ENCODE results near the gene CLCN6.

CLCN6 gene

GRCh38 chr1:11779715-11780379, 26.1 kb upstream of the CLCN6 start:
- DNase-seq (ENCODE audit: low read depth in 4 of 4, low spot score in 1 of 4), result no peak

DNA sequence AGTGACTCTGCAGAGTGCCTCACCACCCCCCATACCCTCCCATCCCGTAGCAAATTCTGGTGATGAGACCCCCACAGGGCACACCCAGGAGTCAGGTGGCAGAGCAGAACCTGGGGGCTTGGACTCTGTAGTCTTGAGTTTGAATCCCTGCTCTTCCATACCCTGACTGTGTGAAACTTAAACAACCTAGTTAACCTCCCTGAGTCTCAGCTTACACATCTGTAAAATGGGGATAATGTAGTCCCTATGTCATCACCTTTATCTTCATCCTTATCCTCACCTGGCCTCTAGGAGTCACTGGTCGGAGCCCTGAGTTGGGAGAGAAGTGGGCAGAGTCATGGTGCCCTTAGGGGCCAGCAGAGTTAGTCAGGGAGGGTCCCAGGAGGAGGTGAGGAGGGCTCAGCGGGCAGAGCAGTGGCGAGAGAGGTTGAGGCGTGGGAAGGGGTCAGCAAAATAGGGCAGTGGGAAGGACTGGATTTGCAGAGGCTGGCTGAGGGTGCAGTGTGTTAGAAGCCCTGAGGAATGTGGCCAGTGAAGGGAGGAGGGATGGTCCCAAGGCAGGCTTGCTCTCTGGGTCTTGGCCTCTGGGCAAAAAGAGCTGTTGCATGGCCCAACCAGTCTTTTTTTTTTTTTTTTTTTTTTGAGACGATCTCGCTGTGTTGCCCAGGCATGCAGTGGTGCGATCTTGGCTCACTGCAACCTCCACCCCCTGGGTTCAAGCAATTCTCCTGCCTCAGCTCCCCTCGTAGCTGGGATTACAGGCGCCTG, 25.4 kb upstream of the CLCN6 start:
- no peak for DNase-seq (ENCODE audit: low read depth in 4 of 4, low spot score in 1 of 4)

GRCh38 chr1:11781297-11781696, 24.7 kb upstream of the CLCN6 start:
- DNase-seq (ENCODE audit: low read depth in 4 of 4, low spot score in 1 of 4), result no peak

DNA sequence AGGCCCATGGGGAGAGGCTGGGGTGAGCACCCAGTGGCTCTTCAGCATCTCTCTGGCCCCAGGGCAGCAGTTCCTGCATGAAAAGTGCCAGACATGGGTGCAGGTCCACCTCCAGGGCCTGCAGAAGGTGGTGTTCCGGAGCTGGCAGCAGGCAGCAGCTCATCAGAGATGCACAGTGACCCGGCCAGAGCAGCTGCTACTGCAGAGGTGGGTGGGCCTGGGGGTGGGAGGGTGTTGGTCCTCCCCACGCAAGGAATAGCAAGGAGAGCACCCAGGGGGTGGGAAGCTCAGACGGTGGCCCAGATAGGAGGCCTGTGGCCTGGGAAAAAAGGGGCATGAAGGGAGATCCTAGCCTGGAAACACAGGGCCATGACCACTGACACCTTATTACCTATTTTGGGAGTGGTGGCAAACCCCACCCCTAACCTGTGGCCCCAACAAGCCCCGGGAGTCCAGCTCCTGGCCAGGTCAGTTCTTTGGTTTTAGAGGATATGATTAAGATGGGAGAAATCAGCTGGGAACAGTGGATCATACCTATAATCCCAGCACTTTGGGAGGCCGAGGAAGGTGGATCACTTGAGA, 23.8 kb upstream of the CLCN6 start:
- DNase-seq (ENCODE audit: low read depth in 4 of 4, low spot score in 1 of 4), result no peak

GRCh38 chr1:11783556-11783955, 22.4 kb upstream of the CLCN6 start:
- no peak for DNase-seq (ENCODE audit: low read depth in 4 of 4, low spot score in 1 of 4)

DNA sequence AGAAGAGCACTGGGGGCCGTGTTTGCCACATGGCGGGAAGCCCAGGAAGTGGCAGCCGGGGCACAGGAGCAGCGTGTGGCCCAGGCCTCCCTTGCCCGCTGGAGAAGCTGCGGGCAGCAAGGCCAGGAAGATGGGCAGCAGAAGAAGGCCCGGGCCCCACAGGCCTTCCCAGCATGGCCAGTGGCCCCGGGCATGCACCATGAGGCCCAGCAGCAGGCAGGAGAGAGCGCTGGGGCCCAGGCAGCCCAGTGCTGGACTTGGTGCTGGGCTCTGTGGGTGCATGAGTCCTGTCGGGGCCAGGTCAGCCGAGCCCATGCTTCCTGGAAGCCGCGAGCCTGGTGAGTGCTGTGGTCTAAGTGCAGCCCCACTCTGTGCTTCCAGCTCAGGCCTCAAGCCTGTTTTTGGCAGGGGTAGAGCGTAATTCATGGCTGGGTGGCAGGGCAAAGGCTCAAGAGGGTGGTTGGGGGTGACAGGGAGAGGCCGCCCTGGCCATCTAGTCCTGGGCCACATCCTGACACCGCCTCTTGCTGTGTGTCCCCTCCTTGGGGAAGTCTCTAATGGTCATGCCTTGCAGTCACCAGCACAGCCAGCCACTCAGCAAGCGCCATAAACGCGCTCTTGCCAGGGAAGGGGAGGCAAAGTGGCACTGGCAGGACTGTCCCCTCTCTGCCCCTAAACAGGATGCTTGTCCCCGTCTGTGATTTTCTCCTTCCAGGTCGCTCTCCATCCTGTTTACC, 21.6 kb upstream of the CLCN6 start:
- no peak for DNase-seq (ENCODE audit: low read depth in 4 of 4, low spot score in 1 of 4)

- no peak for DNase-seq (ENCODE audit: low read depth in 4 of 4, low spot score in 1 of 4)
Observed at GRCh38 chr1:11784993-11785769, 20.8 kb upstream of the CLCN6 start.

GRCh38 chr1:11786168-11786567, 19.8 kb upstream of the CLCN6 start:
- no peak for DNase-seq (ENCODE audit: low read depth in 4 of 4, low spot score in 1 of 4)

DNA sequence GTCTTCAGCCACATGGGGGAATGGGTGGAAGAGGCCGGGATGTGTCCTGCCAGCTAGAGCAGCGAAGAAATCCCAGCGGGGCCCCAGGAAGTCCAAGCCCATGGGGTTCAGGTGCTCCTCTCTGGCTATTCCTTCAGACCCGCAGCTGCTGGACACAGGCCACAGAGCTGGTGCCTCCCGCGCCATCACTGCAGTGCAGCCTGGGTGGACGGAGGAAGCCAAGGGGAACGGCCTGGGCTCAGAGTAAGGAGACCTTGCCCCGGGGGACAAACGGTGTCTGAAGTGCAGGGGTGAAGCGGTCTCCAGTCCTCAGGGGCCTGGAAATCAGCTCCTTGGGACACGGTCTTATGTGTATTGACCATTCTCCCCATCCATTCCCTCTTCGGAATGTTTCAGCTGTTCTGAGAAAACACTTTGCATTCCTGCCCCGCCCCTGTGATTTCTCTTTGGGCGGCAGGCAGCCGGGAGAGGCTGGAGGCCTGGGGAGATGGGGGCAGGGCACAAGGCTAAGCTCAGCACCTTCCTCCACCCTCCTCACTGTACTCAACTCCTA, 18.7 kb upstream of the CLCN6 start:
- DNase-seq (ENCODE audit: low read depth in 4 of 4, low spot score in 1 of 4), result no peak

DNA sequence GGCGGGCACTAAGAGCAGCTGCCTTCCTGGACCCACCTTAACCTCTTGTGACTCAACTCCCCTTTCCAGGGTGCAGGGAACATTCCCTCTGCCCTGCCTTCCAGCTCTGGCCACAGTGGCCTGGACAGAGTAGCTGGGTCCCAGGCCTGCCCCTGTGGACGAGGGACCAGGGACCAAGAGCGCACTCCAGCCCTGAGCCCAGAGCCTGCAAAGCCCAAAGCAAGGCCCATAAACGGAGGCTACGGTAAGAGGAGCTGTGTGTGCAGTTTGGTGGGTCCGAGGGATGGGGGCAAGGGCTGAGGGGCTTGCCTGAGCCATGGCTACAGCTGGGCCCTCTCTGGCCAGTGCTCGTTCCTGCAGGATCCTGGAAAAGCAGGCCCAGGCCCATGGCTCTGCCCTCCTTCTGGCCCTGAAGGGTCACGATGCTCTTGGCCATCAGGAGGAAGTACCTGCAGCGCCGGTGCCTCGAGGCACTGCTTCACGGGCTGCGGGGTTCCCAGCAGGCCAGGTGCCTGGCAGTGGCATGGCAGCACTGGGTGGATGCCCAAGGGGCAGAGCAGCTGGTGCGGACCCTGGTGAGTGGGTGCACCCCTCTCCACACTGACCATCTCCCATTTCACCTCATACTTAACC, 18.1 kb upstream of the CLCN6 start:
- DNase-seq (ENCODE audit: low read depth in 4 of 4, low spot score in 1 of 4), result no peak

GRCh38 chr1:11788549-11789053, 17.4 kb upstream of the CLCN6 start:
- no peak for DNase-seq (ENCODE audit: low read depth in 4 of 4, low spot score in 1 of 4)

DNA sequence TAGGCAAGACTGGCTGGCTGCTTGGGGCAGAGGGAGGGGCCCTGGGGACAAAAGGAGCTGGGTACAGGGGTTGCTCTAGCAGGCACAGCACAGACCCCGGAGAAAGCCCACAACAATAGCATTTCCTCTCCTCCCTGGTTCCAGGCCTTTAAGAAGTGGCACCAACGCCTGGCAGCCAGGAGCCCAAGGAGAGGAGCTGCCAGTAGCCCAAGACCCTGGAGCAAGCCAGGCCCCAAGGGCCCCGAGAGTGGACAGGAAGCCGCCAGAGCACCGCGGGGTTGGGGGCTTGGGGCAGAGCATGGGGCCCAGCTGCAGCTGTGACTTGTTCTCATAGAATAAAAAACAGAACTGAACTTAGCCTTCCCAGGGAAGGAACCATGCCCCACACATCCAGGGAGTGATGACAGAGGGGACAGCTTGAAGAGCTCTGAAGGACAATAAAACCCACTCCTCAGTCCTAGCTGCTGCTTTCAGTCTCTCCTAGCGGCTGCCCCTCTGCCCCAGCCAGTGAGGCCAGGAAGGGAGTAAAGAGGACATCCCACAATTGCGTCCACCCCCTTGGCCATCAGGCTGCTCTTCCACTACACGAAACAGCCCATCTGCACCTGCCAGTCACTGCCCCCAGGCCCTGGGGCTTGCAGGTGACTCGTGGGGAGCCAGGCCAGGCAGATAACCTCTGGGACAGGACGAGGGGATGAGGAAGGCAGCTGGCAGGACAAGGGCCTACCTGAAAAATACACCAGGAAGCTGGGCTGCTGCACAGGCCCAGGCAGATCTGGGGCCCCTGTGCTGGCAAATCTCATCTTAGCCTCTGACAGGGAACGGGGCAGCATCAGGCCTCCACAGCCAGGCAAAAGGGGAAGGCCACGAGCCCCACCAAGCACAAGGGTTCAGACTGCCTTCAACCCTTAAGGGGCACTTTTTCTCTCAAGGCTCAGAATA, 16.6 kb upstream of the CLCN6 start:
- no peak for DNase-seq (ENCODE audit: low read depth in 4 of 4, low spot score in 1 of 4)

- DNase-seq (ENCODE audit: low read depth in 4 of 4, low spot score in 1 of 4), result no peak
Observed at GRCh38 chr1:11790101-11790879, 15.7 kb upstream of the CLCN6 start.

DNA sequence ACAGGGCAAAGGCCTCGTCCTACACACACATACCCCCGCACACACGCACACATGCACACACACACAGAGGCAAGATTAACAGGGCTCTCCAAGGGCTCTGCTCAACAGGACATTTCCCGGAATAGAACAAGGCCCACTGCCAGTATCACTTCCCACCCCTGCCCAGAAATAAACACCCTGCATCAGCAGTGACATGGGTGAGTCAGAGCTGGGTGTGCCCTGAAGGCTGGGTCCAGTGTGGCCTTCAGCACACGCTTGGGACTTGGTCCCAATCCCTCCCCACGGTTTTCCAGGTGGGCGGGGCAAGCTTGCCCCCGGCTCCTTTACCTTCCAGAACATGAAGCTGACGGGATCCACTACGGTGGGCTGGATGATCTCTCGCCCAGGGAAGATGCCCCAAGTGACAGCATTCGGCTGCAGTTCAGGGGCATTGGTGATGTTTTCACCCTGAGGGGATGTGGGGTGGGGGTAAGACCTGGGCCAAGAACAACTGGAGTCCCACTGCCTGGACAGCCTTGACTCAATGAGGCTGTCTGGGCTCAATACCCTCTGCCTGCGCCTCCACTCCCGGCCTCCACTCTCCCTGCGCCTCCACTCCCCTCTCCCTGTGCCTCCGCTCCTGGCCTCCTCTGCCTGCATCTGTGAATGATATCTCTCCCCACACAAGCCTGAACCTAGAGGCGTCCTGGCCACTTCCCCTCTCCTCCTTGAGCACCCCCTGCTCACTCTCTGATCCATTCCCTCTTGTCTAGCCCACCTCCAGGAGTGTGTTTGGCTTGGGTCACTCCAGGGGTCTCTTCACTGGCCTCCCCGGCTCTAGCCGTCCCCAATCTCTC, 14.9 kb upstream of the CLCN6 start:
- DNase-seq (ENCODE audit: low read depth in 4 of 4, low spot score in 1 of 4), result no peak

DNA sequence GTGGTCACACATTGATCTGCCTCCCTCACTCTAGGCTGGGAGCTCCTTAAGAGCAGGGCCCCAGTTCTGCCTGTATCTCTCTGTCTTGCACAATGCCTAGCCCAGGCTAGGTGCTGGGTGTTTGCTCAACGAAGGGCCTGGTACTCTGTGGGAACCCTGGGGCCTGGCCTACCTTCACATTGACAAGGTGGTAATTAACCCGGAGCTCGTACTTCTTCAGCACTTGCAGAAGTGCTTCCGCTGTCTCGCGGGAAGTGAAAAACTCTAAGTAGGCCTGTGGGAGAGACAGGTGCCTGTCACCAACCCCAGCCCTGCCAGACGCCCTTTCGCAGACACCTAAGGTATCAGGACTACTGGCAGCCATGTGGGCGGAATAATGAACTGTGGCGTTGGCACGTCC, 13.9 kb upstream of the CLCN6 start:
- no peak for DNase-seq (ENCODE audit: low read depth in 4 of 4, low spot score in 1 of 4)

GRCh38 chr1:11793819-11794218, 12.2 kb upstream of the CLCN6 start:
- no peak for DNase-seq (ENCODE audit: low read depth in 4 of 4, low spot score in 1 of 4)

All from stimulated activated CD4-positive, alpha-beta T cell treated with anti-CD3 and anti-CD28 coated beads, Interleukin-1b, Interleukin-23, amount 100 ng/mL, for 24 hours (primary cell).